Measurements from ENCODE around the gene C12orf75.
"Not testable (repeated sequence)": the region's sequence is repeated elsewhere in the genome, so short reads cannot be mapped to it uniquely, and the experiment has no call there.

Gene C12orf75

DNA sequence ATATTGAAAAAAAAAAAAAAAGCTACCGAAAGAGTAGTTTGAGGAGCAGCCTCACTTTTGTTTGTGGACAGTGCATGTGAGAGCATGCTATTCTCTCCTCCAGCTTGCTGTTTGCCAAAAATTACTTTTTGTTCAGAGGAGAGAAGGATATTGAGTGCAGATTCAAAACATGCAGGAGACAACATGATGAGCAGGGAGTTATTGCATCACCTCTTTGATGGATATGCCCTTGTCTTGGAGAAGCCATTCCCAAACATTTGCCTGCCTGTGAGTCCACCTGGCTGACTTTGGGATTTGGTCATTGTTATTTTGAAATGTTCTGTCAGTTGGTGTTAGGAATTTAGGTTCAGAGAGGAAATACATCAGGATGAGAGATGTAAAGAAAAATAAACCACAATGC lies 2.4 kb downstream of the C12orf75 start:
- intact Hi-C loops (cut with DNase I): no loop called here
- DNase-seq: no peak

DNA sequence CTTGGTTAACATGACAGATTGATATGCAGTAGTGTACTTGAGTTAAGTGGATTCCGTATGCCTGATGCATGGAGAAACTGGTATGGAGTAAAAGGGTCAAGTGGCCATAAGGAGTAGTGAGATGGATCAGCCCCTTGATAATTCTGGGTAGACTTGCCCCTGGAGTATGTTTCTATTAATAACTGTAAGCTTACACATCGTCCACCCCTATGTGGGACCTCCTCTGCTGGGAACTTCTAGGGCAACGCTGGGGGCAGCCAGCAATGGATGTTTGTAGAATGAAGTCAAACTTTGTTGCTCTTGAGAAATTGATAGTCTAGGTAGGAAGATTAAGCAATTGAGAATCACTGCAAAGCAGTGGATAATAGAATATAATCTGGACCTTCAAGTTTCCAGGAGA lies 3.5 kb downstream of the C12orf75 start:
- intact Hi-C loops (cut with DNase I): no loop called here
- DNase-seq: no peak

DNA sequence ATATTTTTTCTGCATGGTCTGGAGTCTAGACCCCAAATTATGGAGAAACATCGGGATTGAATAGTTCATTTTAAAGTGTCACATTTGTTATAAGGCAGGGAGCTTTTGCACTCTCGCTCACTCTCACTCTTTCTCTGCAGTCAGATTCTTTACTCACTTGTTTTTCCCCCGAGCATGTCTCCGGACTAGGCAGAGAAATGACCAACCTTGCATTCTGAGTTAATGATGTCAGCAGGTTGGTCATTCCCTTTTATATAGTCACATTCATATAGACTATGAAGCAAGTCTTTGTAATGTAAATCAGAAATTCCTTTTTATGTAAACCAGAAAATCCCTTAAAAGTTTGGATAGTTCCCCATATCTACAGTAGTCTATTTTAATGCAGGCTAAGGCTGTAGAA lies 4.1 kb downstream of the C12orf75 start:
- intact Hi-C loops (cut with DNase I): no loop called here
- DNase-seq: no peak

DNA sequence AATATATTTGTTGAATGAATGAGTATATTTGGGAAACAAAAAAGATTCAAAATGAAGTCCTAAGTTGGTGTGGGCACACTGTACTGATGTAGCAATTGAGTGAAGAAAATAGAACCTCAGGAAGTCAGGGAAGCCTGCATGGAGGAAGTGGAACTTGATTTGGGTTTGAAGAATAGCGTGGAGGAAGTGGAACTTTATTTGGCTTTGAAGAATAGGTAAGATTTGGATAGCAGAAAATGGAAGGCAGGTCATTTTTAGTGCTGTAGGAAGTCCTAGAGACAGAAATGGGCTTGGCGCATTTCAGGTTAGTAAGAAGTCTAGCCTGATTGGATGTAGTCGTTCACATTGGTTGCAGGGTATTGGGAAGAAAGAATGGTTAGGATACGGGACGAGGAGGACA lies 5.4 kb downstream of the C12orf75 start:
- intact Hi-C loops (cut with DNase I): no loop called here
- DNase-seq: no peak

DNA sequence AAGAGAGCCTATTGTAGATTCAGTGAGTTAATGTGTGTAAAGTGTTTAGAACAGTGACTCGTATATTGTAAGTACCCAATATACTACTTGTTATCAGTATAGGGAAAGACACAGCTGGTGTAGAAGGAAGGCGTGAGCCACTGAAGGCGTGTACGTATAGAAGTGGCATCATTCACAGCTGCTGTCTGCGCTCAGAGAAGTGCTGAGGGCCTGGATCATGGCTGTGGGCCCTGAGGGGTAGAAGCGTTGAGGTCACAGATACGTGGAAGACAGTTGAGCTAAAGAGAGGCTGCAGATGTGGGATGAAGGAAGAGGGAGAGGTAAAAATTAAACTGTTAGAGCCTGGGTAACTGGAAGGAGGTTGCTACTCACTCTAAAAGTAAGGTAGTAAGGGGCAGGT lies 5.9 kb downstream of the C12orf75 start:
- DNase-seq: no peak
- intact Hi-C loops (cut with DNase I): no loop called here

DNA sequence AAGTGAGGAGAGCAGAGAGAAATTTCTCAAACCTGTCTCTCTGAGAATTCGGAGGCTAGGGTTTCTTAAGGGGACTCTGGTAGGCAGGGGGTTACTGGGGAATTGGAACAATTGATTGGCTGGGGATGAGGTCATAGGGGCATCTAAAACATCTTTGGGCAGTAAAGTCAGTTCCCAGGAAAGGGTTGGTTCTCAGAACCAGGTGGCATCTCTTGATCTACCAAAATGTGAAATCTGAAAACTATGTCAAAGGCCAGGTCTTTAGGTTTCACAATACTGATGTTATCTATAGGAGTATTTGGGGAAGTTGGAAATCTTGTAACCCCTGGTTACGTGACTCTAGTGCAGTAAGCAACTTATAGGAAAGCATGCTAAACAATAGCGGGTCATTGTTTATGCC lies 6.9 kb downstream of the C12orf75 start:
- intact Hi-C loops (cut with DNase I): no loop called here

DNA sequence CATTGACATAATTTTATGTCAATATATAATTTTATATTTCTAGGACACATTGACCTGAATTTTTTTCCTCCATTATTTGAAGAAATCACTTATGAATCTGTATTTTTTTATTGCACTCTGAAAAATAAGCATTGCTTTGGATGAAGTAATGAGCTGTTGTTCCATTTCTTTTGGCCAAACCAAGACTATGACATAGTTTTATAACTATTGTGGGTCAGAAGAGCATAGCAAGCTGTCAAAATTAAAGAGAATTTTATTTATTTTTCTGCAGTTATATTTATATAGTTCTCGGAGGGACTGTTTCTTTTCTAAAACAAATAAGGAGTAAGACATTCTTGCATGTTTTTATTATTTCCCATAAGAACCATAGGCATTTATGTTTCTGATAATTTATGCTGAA lies 8.5 kb downstream of the C12orf75 start:
- no peak for DNase-seq
- intact Hi-C loops (cut with DNase I): no loop called here

More for the DNA sequence above, 6.9 kb downstream of the C12orf75 start:
- no peak for DNase-seq

DNA sequence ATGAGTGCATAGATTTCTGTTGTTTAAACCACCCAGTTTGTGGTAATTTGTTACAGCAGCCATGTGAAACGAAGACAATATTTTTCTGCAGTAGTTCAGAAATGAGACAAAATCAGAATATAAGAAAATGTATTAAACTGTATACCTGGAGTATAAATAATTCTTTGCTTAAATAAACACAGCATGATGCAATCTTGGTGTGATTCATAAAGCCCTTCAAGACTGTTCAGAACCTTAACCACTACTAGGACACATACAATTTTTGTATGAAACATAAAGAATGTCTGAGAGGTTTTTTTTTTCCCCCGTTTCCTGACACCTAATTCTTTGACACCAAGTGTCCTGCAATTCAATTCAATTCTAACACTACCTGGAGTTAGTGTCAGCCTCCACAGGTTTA lies 10.5 kb downstream of the C12orf75 start:
- intact Hi-C loops (cut with DNase I): no loop called here
- no peak for DNase-seq

DNA sequence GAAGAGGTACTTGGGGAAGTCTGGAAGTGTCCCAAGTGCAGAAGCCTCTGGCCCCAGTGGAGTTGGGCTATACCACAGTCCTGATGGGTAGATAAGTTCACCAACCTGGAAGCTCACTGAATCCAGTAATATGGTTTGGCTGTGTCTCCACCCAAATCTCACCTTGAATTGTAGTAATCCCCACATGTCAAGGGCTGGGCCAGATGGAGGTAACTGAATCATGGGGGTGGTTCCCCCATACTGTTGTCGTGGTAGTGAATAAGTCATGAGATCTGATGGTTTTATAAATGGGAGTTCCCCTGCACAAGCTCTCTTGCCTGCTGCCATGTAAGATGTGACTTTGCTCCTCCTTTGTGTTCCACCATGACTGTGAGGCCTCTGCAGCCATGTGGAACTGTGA lies 11.1 kb downstream of the C12orf75 start:
- intact Hi-C loops (cut with DNase I); DNase-seq: not testable (repeated sequence)

DNA sequence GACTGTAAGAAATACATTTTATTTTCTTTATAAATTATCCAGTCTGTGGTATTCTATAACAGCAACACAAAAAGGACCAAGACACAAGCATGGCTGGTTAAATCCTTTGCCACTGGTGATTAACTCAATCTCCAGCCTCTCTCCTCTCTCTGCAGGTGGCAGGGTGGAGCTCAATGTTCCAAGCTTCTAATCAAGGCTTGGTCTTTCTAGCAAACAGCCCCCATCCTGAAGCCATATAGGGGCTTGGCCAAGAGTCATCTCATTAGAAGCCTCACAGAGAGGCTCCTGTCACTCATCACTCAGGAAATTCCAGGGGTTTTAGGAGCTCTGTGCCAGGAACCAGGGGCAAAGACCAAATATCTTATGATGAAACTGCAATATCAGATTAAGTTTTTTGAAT lies 12.0 kb downstream of the C12orf75 start:
- intact Hi-C loops (cut with DNase I): no loop called here

DNA sequence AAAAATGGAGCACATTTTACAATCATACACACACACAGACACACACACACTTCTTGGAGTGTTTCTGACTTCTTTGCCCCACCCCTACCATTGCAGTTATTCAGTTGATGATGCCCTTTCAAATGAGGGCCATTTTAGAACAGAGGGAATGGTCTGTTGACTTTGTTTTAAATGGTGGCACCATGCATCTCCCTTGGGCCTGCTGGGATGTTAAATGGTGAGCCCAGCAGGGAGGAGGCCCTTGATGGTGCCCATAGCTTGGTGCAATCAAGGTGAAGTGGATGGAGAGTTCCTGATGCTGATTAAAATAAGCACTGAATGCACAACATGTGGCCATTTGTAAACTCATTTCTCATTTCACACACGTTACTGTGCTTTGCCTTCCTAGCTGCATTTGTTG lies 13.3 kb downstream of the C12orf75 start:
- intact Hi-C loops (cut with DNase I): no loop called here

More for the DNA sequence above, 12.0 kb downstream of the C12orf75 start:
- no peak for DNase-seq

DNA sequence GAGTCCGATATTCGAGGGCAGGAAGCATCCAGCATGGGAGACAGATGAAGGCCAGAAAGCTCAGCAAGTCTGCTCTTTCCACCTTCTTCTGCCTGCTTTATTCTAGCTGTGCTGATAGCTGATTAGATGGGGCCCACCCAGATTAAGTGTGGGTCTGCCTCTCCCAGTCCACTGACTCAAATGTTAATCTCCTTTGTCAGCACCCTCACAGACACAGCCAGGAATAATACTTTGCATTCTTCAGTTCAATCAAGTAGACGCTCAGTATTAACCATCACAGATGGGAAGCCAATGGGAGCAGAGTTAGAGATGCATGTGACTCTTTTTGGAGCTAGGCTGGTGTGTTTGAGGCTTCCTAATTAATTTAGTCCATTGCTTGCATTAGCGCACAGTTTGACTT lies 17.0 kb downstream of the C12orf75 start:
- intact Hi-C loops (cut with DNase I): no loop called here
- DNase-seq: no peak

More for the DNA sequence above, 13.3 kb downstream of the C12orf75 start:
- DNase-seq: no peak

DNA sequence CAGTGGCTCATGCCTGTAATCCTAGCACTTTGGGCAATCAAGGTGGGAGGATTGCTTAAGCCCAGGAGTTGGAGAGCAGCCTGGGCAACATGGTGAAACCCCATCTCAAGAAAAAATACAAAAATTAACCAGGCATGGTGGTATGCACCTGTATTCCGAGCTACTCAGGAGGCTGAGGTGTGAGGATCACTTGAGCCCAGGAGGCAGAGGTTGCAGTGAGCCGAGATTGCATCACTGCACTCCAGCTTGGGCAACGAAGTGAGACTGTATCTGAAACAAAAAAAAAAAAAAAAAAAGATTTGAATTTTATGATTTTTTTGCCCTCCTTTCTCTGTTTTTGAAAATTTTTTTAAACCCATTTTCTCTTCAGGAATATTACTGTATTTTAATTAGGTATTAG lies 17.7 kb downstream of the C12orf75 start:
- intact Hi-C loops (cut with DNase I): no loop called here
- DNase-seq: no peak

DNA sequence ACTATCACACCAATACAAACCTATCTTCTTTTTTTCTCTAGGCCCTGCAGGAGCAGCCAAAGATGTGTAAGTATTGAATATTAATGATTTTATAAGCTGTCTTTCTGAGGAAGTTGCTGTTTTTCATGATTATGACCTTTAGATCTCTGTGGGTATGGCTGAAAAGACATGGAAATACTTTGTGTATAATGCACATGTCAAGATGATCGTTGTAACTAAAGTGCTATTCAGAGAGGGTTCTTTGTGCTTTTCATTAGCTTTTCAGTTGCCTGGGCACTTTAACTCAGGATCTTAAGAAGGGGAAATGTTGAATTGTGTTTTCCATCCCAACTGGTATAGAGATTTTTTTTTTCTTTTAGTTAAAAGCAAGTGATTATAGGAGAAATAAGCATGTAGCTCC lies 18.1 kb downstream of the C12orf75 start:
- no peak for DNase-seq
- intact Hi-C loops (cut with DNase I): no loop called here

DNA sequence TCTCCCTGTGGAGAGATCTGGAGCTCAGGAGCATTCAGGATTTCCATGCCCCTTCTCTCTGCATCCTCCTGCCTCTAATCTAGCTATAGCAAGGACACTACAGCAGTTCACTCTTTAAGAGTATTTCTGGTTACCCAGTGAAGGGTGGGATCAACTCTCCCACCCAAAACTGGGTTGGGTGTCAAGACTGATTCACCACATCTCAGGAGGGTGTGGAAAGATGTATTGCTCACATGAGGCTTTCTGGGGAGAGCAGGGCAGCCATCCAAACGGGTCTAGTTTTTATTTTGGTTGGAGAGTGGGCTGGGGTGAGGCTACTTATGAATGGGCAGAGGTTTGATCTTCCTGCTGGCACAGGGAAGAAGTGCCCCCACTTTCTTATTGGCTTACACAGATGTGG lies 18.6 kb downstream of the C12orf75 start:
- intact Hi-C loops (cut with DNase I): no loop called here
- DNase-seq: no peak

DNA sequence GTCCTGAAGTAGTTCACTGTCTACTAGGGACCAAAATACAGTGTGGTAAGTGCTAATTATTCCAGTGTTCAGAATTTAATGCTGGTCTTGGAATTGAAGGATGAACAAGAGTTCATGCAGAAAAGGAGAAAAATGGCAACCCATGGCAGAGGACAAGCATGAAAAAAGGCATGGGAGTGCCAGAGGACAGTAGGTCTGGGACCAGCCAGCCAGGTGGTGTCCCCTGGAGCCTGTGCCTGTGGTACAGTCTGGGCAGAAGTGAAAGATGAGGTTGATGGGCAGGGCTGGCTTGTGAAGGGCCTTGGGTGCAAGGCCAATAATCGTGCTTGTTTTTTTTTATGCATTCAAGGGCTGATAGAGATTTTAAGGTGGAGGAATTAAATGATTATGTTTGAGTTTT lies 21.0 kb downstream of the C12orf75 start:
- intact Hi-C loops (cut with DNase I): no loop called here

DNA sequence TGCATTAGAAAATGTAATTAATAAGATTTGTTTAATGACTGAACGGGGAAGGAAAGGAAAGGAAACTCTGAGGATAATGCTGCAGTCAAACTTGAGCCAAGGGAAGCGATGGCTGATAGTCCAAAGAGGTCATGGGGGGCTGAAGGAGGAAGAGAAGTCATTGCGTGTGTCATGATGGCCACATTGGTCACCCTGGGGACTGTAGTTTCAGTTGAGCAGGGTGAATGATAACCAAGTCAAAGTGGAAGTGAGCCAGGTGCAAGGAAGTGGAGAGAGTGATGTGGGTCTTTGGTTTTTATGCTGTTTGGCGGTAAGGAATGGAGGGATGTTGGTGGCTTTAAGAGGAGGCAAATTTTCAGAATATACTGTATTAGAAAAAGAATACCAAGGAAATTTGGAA lies 21.6 kb downstream of the C12orf75 start:
- no peak for DNase-seq

More for the DNA sequence above, 21.0 kb downstream of the C12orf75 start:
- no peak for DNase-seq

DNA sequence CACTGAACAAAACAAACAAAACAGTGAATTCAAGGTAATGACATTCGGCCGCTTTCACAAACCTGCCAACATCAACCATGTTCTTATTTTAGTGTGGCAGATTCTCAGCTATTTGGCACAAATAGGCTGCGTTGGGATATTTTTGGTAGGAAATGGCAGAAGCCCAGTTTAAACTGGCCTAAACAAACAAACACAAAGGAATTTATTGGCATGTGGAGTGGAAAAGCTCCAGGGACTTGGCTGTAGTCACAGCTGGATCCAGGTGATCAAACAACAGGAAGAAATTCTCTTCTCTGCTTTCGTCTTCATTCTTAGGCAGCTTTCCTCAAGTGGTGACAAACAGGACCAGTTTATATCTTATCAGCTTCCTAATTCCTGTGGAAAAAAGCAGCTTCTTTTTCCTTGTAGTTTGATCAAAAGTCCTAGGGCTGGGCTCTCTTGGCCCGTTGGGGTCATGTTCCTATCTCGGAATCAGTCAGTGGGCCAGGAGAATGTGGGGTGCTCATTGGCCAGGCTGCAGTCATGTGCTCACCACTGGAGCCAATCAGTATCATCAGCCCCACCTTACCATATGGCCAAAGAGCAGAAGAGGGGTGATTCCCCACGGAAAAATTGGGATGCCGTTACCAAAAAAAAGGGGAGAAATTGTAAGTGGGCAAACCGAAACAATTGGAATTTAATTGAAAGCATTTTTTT lies 22.6 kb downstream of the C12orf75 start:
- intact Hi-C loops (cut with DNase I): no loop called here
- DNase-seq: no peak

More for the DNA sequence above, 21.6 kb downstream of the C12orf75 start:
- intact Hi-C loops (cut with DNase I): no loop called here

DNA sequence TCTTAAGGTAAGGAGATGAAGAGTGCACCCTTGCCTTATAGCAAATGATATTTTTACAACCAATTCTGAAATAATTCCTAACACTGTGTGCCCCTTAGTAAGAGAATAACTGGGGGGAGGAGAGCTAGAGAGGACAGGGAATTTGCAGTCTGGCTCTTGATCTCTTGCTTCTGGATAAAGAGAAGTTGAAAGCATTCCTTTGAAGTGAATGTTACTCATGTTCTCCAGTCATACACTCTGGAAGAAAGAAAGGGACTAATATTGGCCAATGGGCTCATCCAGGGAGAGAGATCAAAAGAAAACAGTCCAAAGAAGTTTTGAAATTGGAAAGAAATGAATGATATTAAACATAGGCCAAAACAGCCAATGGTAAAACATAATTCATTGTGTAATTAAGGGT lies 25.3 kb downstream of the C12orf75 start:
- DNase-seq: no peak

DNA sequence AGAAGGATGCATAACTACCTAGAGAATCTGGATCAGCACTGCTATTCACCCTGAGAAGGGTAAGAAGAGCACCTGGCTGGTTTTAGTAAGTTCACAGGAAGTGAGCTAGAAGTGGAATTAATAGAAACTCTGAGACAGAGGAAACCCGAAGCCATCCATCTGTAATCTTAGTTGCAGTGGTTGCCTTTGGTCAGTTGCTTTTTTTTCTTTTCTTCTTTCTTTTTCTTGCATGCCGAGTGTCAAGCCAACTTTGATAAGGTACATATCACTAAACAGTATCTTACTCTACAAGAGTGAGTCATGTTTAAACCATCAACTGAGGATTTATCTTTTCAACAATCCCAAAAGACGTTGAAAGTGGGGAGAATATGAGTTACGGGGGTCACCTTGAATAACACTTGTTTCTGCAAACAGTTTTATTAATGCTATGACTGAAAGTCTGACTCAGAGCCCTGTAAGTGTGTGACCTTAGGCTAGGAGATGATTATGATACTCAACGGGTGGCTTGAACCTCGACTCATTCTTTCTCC lies 26.7 kb downstream of the C12orf75 start:
- intact Hi-C loops (cut with DNase I): no loop called here
- no peak for DNase-seq

More for the DNA sequence above, 25.3 kb downstream of the C12orf75 start:
- intact Hi-C loops (cut with DNase I): no loop called here

DNA sequence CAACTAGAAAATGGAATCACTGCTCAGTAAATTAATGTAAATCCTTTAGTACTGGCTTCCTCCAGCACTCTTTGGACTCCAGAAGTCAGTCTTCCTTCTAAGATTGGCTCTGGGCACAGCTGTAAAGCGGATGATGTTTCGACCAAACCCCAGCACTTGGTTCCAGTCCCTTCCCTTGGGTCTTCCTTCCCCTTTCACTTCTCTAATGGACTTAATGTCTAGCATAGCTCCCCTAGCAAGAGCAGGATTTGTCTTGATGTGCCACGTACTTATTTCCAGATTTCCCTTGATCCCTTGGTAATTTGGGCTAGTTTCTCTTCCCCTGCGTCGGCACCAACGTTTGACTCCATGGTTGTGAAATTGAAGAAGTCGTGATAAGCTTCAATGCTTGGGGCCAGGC lies 28.3 kb downstream of the C12orf75 start:
- no peak for DNase-seq
- intact Hi-C loops (cut with DNase I): no loop called here

DNA sequence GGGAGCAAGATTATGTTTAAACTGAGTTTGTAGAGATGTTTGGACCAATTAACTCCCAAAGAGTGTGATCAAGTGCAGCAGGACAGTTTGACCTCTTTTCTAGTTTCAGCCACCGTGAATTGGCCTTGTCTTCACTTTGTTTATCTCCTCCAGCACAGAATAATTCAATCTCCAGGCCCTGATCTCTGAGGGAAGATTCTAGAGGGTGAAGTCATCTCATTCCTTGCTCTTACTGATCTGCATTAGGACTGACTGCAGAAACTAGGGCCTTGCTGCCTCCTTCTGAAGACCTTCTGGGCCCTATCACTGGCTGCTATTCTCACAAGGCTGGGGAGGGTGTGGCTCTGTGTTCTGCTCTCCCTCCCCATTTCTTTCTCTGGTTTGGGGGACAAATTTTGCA lies 29.4 kb downstream of the C12orf75 start:
- intact Hi-C loops (cut with DNase I): no loop called here
- DNase-seq: no peak

DNA sequence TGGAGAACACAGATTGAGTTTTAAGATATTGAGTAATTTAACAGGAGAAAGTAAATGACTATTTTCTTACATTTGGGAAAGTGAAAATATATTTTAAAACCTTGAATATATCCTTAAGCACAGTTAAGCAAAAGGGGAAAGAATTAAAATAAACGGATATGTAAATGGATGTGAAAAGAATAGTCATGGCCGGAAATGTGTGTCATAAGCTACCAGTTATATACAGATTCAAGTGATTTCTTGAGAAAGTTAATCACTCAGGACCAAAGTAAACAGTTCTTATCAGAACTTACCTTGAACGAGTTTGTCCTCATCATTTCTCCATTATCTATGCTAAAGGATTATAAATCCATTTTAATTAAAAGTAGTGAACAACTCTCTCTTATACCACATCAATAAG lies 33.4 kb downstream of the C12orf75 start:
- intact Hi-C loops (cut with DNase I): no loop called here
- DNase-seq: no peak

Data from posterior cingulate gyrus (tissue), 11 donors.